ENCODE results near the gene RPA3. TPM values are rescaled to one million over a fixed set of nuclear protein-coding genes. Genes with fewer than 3 reads are reported as not detected.
A peak's percentile ranks its signal among the peaks of the same experiment; 100 is the strongest.
"Not testable (repeated sequence)": the region's sequence is repeated elsewhere in the genome, so short reads cannot be mapped to it uniquely, and the experiment has no call there.

The RPA3 gene
- total RNA-seq, 1 experiment from 2014 or later = 108 TPM

DNA sequence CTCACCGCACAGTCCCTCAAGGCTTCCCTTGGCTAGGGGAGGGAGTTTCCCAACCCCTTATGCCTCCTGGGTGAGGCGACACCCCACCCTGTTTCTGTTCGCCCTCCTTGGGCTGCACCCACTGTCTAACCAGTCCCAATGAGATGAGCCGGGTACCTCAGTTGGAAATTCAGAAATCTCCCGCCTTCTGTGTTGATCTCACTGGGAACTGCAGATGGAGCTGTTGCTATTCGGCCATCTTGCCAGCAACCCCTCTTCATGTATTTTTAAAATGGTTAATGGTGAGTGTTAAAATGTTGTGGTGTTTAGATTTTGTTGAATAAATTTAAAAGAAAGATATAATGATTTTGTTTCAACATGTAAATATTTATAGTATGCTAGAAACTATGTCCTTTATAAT lies 55.9 kb downstream of the RPA3 start:
- Histone ChIP-seq H3K27ac (ENCODE audit: insufficient read length, low read depth, low read length) (no peak overlapping the region), H3K23me2 (ENCODE audit: insufficient read length, low read depth, low read length, poor library complexity, severe bottlenecking) (no peaks in the 10 kb centered on the region), H2AK5ac (ENCODE audit: insufficient read length, low read length) (no peak overlapping the region), H3K4ac (ENCODE audit: low read depth, low read length) (no peak overlapping the region), H4K5ac (ENCODE audit: insufficient read length, low read depth, low read length) (no peak overlapping the region), H3K4me1 (ENCODE audit: insufficient read depth, low read length) (no peaks in the 10 kb centered on the region), H3T11ph (ENCODE audit: low read length) (no peak overlapping the region), H4K20me1 (ENCODE audit: control insufficient read depth, insufficient read depth, insufficient read length) (no peaks in the 10 kb centered on the region), H2BK5ac (ENCODE audit: insufficient read length, low read length) (no peak overlapping the region), H3K56ac (ENCODE audit: insufficient read length, low read depth, low read length) (no peak overlapping the region), H4K91ac (ENCODE audit: insufficient read length, low read depth, low read length) (no peak overlapping the region), H3K27me3 (ENCODE audit: insufficient read depth, low read length) (no peaks in the 10 kb centered on the region), H3K14ac (ENCODE audit: insufficient read depth, low read length) (no peak overlapping the region), H3K9ac (ENCODE audit: extremely low read depth, insufficient read length, low read length) (no peak overlapping the region), H3K79me2 (ENCODE audit: insufficient read depth, low read length) (no peaks in the 10 kb centered on the region; the same call in 1 of the 2 replicates), H2BK120ac (ENCODE audit: low read depth, low read length, poor library complexity, severe bottlenecking) (no peak overlapping the region), H3K23ac (ENCODE audit: insufficient read length, low read depth, low read length) (no peak overlapping the region), H2BK12ac (ENCODE audit: insufficient read length, low read depth, low read length) (no peak overlapping the region), H3K18ac (ENCODE audit: insufficient read length, low read depth, low read length) (no peak overlapping the region), H3K79me1 (ENCODE audit: insufficient read depth, low read depth, low read length, poor library complexity, severe bottlenecking) (no peaks in the 10 kb centered on the region), H2AFZ (ENCODE audit: low read length) (no peak overlapping the region), H2BK15ac (ENCODE audit: low read depth, low read length) (no peak overlapping the region), H3K9me3 (ENCODE audit: control insufficient read depth, low read depth, low read length) (no peaks in the 10 kb centered on the region), H3K4me2 (ENCODE audit: insufficient read depth, insufficient read length, low read length) (no peak overlapping the region), H4K8ac (replicated peaks; ENCODE audit: insufficient read length, low read depth, low read length) (no peak overlapping the region), H2BK20ac (ENCODE audit: low read depth, low read length, poor library complexity, severe bottlenecking) (no peak overlapping the region)
- H3K4me1 Mint-ChIP-seq = peaks cover 17 to 19% of the 10 kb centered on the region in 2 experiments; a peak in 3 of 4 replicates
- H3K36me3 Mint-ChIP-seq (ENCODE audit: insufficient read depth in 1 of 3, low read depth in 3 of 3) = peaks cover 10 to 16% (median 11%) of the 10 kb centered on the region in 3 experiments
- WGBS (ENCODE audit: extremely low coverage, insufficient read length, low lambda C conversion rate) = no CpG with 5 or more reads among the region's 6 CpGs
- H3K9me3 Mint-ChIP-seq = peaks cover 13 to 18% of the 10 kb centered on the region in 2 experiments
- DNase-seq = peak; percentile 65
- H3K27ac Mint-ChIP-seq = peak overlapping the region in 1 of 3 experiments; percentile 5; a peak in 1 of 7 replicates
- no peak overlapping the region for H3K4me3 Mint-ChIP-seq
- TF ChIP-seq, protein P1, sequence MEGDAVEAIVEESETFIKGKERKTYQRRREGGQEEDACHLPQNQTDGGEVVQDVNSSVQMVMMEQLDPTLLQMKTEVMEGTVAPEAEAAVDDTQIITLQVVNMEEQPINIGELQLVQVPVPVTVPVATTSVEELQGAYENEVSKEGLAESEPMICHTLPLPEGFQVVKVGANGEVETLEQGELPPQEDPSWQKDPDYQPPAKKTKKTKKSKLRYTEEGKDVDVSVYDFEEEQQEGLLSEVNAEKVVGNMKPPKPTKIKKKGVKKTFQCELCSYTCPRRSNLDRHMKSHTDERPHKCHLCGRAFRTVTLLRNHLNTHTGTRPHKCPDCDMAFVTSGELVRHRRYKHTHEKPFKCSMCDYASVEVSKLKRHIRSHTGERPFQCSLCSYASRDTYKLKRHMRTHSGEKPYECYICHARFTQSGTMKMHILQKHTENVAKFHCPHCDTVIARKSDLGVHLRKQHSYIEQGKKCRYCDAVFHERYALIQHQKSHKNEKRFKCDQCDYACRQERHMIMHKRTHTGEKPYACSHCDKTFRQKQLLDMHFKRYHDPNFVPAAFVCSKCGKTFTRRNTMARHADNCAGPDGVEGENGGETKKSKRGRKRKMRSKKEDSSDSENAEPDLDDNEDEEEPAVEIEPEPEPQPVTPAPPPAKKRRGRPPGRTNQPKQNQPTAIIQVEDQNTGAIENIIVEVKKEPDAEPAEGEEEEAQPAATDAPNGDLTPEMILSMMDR (conservative IDR thresholded peaks at IDR 0.05) = peak; percentile 77
- H3K27me3 Mint-ChIP-seq (ENCODE audit: low read depth) = no peaks in the 10 kb centered on the region

GRCh38 chr7:7656459-7656858 lies 61.9 kb downstream of the RPA3 start:
- not testable (repeated sequence) for H3K23ac ChIP-seq (ENCODE audit: insufficient read length, low read depth, low read length); H4K5ac ChIP-seq (ENCODE audit: insufficient read length, low read depth, low read length); H3K4me3 Mint-ChIP-seq; H2BK15ac ChIP-seq (ENCODE audit: low read depth, low read length); H3K18ac ChIP-seq (ENCODE audit: insufficient read length, low read depth, low read length); H3K79me1 ChIP-seq (ENCODE audit: insufficient read depth, low read depth, low read length, poor library complexity, severe bottlenecking); H3K56ac ChIP-seq (ENCODE audit: insufficient read length, low read depth, low read length); H3K23me2 ChIP-seq (ENCODE audit: insufficient read length, low read depth, low read length, poor library complexity, severe bottlenecking); H2BK12ac ChIP-seq (ENCODE audit: insufficient read length, low read depth, low read length); H3K27ac Mint-ChIP-seq; H3K27ac ChIP-seq (ENCODE audit: insufficient read length, low read depth, low read length); H3K14ac ChIP-seq (ENCODE audit: insufficient read depth, low read length); H3T11ph ChIP-seq (ENCODE audit: low read length); H3K79me2 ChIP-seq (ENCODE audit: insufficient read depth, low read length); H2BK120ac ChIP-seq (ENCODE audit: low read depth, low read length, poor library complexity, severe bottlenecking); H2AK5ac ChIP-seq (ENCODE audit: insufficient read length, low read length); H3K9ac ChIP-seq (ENCODE audit: extremely low read depth, insufficient read length, low read length); H3K27me3 ChIP-seq (ENCODE audit: insufficient read depth, low read length); H2BK20ac ChIP-seq (ENCODE audit: low read depth, low read length, poor library complexity, severe bottlenecking); H2AFZ ChIP-seq (ENCODE audit: low read length); H4K91ac ChIP-seq (ENCODE audit: insufficient read length, low read depth, low read length); H3K27me3 Mint-ChIP-seq (ENCODE audit: low read depth); H2BK5ac ChIP-seq (ENCODE audit: insufficient read length, low read length); H4K8ac ChIP-seq (replicated peaks; ENCODE audit: insufficient read length, low read depth, low read length); H3K4ac ChIP-seq (ENCODE audit: low read depth, low read length); DNase-seq; H3K4me1 ChIP-seq (ENCODE audit: insufficient read depth, low read length); H3K4me2 ChIP-seq (ENCODE audit: insufficient read depth, insufficient read length, low read length); H4K20me1 ChIP-seq (ENCODE audit: control insufficient read depth, insufficient read depth, insufficient read length); H3K9me3 ChIP-seq (ENCODE audit: control insufficient read depth, low read depth, low read length)
- no CpG with 5 or more reads among the region's 3 CpGs for WGBS (ENCODE audit: extremely low coverage, insufficient read length, low lambda C conversion rate)
- H3K9me3 Mint-ChIP-seq = peaks cover 20 to 28% of the 10 kb centered on the region in 2 experiments
- H3K36me3 Mint-ChIP-seq (ENCODE audit: insufficient read depth in 1 of 3, low read depth in 3 of 3) = peaks cover 18 to 32% (median 22%) of the 10 kb centered on the region in 3 experiments
- H3K4me1 Mint-ChIP-seq = peaks cover 8 to 16% of the 10 kb centered on the region in 2 experiments; a peak in 3 of 4 replicates
